Epidermal melanocyte (primary cell): Measurements from ENCODE around the gene GALNT16.
"Not testable (repeated sequence)": the region's sequence is repeated elsewhere in the genome, so short reads cannot be mapped to it uniquely, and the experiment has no call there.

Source experiments
- DNase-seq: peaks from one replicate; pipeline ENCODE4 v3.0.0; 2011; ENCODE audit warnings: low spot score; ENCODE audit not compliant: insufficient read length

Gene GALNT16

GRCh38 chr14:69259527-69260189 is at the start of gene GALNT16:
TSS of gene GALNT16 (plus strand) at chr14:69260158. CDS start at chr14:69260291, 133 bp downstream.
- DNase-seq: no peak

DNA sequence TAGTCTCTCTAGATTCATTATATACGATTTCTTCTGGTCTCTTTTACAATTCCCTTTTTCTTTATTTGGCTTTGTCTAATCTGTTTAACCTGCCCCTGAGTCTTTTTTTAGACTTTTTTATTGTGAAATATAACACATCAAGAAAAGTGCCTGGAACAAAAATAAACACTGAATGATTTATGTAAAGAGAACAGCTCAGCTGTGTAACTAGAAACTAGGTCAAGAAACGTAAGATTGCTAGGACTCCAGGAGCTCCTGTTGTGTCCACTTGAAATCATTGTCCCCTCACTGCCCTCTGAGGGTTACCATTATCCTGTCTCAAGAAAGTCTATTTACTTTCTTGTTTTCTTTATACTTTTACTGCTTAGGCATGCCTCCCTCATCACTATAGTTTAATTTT is 45.6 kb upstream of the GALNT16 start:
- DNase-seq: no peak

DNA sequence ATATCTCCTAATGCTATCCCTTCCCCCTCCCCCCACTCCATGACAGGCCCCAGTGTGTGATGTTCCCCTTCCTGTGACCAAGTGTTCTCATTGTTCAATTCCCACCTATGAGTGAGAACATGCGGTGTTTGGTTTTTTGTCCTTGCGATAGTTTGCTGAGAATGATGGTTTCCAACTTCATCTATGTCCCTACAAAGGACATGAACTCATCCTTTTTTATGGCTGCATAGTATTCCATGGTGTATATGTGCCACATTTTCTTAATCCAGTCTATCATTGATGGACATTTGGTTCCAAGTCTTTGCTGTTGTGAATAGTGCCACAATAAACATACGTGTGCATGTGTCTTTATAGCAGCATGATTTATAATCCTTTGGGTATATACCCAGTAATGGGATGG is 42.3 kb upstream of the GALNT16 start:
- DNase-seq: not testable (repeated sequence)

- DNase-seq: no peak
Observed at GRCh38 chr14:69224946-69225345, 35.0 kb upstream of the GALNT16 start.

- no peak for DNase-seq
Observed at GRCh38 chr14:69226178-69226577, 33.8 kb upstream of the GALNT16 start.

- no peak for DNase-seq
Observed at GRCh38 chr14:69226736-69227135, 33.2 kb upstream of the GALNT16 start.

DNA sequence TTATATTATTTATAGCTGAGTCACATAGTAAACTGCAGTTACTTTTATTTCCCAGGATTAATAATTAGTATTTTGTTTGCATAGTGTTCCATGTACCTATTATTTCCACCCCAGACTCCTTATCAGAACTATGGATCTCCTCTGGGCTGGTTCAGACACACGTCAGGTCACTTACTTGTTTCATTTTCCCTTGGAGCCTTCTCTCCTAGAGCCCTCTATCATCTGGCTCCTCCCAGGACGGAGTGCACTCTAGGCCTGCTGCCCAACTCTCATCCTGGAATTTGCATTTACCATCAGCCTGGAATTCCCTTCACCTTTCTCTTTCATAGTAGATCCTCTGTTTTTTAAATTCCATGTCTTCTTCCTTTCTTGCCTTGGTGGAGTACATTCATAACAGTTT is 28.5 kb upstream of the GALNT16 start:
- DNase-seq: no peak

GRCh38 chr14:69232388-69232787 is 27.6 kb upstream of the GALNT16 start:
- DNase-seq: no peak

- DNase-seq: no peak
Observed at GRCh38 chr14:69234106-69234505, 25.9 kb upstream of the GALNT16 start.

DNA sequence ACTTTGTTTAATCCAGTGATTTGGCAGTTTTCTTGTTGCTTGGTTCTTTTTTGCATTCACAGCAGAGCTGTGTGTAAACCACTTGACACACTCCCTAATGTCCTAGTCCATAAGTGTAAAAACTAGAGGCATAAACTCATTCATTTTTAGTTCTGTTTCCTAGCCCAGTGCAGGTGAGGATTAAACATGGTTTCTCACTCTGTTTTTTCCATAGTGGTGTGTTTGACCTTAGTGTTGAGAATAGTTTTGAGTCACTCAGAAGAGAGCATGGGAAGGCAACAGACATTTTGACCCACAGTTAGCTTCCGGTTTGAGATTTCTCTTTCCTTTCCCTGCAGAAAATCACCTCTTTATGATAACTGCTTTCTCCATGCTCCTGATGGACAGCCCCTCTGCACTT is 24.2 kb upstream of the GALNT16 start:
- DNase-seq: no peak

GRCh38 chr14:69237142-69237541 is 22.8 kb upstream of the GALNT16 start:
- DNase-seq: no peak

- DNase-seq: no peak
Observed at GRCh38 chr14:69237584-69237983, 22.4 kb upstream of the GALNT16 start.

DNA sequence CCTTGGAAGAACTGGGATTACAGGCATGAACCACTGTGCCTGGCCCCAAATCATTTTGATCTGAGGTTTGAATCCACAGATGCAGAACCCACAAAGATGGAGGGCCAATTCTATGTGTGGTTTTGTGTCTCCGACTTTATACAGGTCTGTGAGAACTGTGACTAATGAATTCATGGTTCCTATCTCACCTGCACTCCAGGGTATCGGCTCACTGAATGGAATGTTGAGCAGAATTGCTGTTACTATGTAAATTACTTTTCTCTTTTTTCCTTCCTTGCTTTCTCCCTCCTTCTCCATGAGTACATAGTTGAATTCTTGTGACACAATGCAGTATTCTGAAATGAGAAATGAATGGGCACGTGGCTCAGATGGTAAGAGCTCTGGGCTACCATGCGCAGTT is 21.1 kb upstream of the GALNT16 start:
- no peak for DNase-seq

DNA sequence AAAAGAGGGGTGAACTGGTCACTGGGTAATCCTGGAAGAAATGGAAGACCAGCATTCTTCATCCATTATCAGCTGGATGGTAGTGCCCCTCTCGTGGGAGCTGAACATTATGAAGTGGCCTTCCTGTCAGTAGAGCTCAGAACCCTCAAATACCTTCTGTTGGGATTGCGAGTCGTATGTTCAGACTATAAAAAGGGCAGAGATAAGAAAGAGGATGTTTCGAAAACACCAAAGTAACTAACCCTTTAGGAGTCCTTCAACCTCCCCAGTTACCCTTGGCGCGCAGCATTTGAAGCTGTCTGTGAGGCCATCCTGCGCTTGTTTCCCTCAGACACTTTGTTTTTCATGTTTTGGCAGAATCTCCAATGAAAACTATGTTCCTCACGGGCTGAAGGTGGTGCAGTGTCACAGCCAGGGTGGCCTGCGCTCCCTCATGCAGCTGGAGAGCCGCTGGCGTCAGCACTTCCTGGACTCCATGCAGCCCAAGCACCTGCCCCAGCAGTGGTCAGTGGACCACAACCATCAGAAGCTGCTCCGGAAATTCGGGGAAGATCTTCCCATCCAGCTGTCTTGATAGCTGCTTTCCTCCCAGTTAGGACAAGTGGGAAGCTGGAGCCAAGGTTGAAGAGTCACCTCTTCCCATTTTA is 19.3 kb upstream of the GALNT16 start:
- no peak for DNase-seq

GRCh38 chr14:69241577-69241976 is 18.4 kb upstream of the GALNT16 start:
- DNase-seq: no peak

DNA sequence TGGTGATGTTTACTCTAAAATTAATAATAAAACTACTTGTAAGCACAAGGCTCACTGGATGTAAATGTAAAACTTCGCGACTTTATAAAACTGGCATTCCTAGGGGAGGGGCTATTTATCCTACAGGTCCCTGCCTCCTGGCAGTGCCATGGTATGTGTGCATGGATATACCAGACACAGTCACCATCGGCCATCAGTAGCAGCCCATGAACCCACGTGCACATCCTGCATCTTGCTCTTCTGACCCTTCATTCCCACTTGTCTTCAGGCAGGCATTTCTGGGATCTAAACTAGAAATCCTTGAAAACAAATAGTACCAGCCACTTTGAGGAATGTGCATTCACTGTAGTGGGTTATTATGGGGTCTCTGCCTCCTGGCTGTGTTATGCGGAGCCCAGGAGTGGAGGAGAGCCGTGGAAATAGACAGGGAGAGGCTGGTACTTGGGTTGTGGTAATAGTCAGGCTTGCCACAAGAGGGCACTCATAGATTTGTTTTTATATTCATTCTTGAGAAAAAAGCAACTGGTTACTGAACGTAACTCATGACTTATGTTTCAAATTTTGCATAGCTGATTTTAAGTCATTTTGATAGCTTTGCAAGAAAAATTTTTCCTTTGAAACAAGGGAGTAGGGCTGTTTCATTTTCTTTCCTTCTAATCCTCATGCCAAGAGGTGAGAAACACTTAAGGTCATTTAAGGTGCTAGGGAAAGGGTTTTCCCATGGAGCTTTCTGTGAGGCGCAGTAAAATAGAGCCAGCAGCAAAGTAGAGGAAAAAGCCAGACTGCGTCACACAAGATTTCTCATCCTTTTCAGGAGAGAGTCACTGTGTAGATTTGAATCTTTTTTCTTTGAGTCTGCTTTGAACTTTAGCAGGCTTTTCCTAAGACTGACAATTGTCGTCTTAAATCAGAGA is 17.4 kb upstream of the GALNT16 start:
- DNase-seq: peak; percentile 79

- DNase-seq: no peak
Observed at GRCh38 chr14:69244946-69245345, 15.0 kb upstream of the GALNT16 start.

DNA sequence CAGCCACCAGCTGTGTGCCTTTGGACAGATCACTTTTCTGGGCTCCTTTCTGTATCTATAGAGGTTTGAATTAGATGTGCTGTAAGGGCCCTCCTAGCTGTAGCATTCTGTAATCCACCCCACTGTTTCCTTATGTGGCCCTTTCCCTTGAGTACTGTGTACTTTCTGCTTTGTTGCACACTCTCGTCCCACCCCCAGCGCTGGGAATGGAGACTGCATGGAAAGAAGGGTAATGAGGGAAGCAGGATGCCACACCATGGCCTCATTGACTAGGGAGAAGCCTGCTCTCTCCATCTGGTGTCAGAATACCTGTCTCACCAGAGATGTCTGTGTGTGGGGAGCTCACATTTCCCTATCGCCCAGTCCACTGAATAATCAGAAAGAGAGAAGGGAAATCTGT is 13.6 kb upstream of the GALNT16 start:
- DNase-seq: no peak

GRCh38 chr14:69247676-69248440 is 12.1 kb upstream of the GALNT16 start:
- no peak for DNase-seq

DNA sequence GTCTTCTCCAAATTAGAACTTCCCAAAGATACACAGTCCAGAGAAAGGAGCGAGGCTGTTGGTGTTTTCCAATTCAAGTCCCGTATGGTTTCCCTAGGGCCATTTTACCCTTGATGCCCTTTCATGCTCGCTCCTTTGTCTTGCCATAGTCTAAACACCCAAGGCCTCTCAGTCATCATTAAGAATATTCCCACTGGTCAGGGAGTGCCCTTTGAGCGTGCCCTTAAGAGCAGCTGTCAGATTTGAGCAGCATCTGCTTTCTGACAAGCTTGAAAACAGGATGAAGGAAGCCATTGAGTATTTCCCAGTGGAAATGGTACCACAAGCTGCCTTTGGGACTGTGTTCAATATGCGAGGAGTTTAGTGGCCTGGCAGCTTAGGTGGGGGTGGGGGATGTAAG is 10.4 kb upstream of the GALNT16 start:
- DNase-seq: no peak

GRCh38 chr14:69252851-69253250 is 7.1 kb upstream of the GALNT16 start:
- no peak for DNase-seq

GRCh38 chr14:69259168-69259526 is 811 bp upstream of the GALNT16 start:
- DNase-seq: no peak
